Osteoblast (primary cell): ENCODE measurements around the gene KRT81. TPM values are rescaled to one million over a fixed set of nuclear protein-coding genes. Genes with fewer than 3 reads are reported as not detected.
A peak's percentile ranks its signal among the peaks of the same experiment; 100 is the strongest.

ENCODE experiments used
- DNase-seq: peaks from one replicate; pipeline ENCODE4 v3.0.0; 2011; ENCODE audit warnings: low spot score, mixed read lengths; ENCODE audit not compliant: insufficient read length; ENCODE audit errors: missing footprints
- H2AFZ ChIP-seq: 2 replicates; pipeline ENCODE4 v1.6.0; 2011; ENCODE audit warnings: mild to moderate bottlenecking, low read length
- H3K27ac ChIP-seq: 2 replicates; pipeline ENCODE4 v1.5.1; 2011; ENCODE audit warnings: mild to moderate bottlenecking, low read depth, low read length, moderate library complexity
- H3K27me3 ChIP-seq: 2 replicates; pipeline ENCODE4 v1.6.0; 2012; ENCODE audit warnings: mild to moderate bottlenecking, control low read depth, inconsistent platforms, low read length, moderate library complexity; ENCODE audit not compliant: insufficient read depth
- H3K36me3 ChIP-seq: 2 replicates; pipeline ENCODE4 v1.5.1; 2011; ENCODE audit warnings: mild to moderate bottlenecking, low read length, control low read depth, moderate library complexity; ENCODE audit not compliant: insufficient read depth
- H3K4me1 ChIP-seq: 2 replicates; pipeline ENCODE4 v1.5.1; 2011; ENCODE audit warnings: mild to moderate bottlenecking, low read length, control low read depth, moderate library complexity; ENCODE audit not compliant: insufficient read depth
- H3K4me2 ChIP-seq: 2 replicates; pipeline ENCODE4 v1.6.0; 2011; ENCODE audit warnings: mild to moderate bottlenecking, low read length; ENCODE audit not compliant: insufficient read depth
- H3K4me3 ChIP-seq: fragments of 200-600 bp; sonication (generic); 3 replicates; pipeline ENCODE4 v1.5.1; 2012; ENCODE audit warnings: mild to moderate bottlenecking, low read length, inconsistent platforms; ENCODE audit not compliant: insufficient read depth
- H3K79me2 ChIP-seq: 2 replicates; pipeline ENCODE4 v1.6.0; 2012; ENCODE audit warnings: mild to moderate bottlenecking, low read length, control low read depth, inconsistent platforms; ENCODE audit not compliant: insufficient read depth
- H3K9me3 ChIP-seq: 2 replicates; pipeline ENCODE4 v1.5.1; 2011; ENCODE audit warnings: low read depth, low read length, control low read depth
- H4K20me1 ChIP-seq: 2 replicates; pipeline ENCODE4 v1.6.0; 2012; ENCODE audit warnings: mild to moderate bottlenecking, low read length, control low read depth; ENCODE audit not compliant: insufficient read depth
- CTCF ChIP-seq: IDR thresholded peaks from 2 replicates; pipeline ENCODE4 v1.5.1; 2011; ENCODE audit warnings: mild to moderate bottlenecking, low read depth, low read length, moderate library complexity; ENCODE audit errors: extremely low read depth
- total RNA-seq: library from RNA; depleted of rRNA; stranded (reverse); fragments of >200 nt; gene quantifications from 2 replicates; pipeline ENCODE4 v1.2.3, GENCODE V29; 2012

KRT81 gene
- total RNA-seq, 1 donor: not detected

- Histone ChIP-seq H3K36me3 (no peaks in the 10 kb centered on the region), H3K27me3 (peaks cover 30% of the 10 kb centered on the region), H3K4me3 (no peak overlapping the region), H3K9me3 (no peaks in the 10 kb centered on the region), H3K27ac (no peak overlapping the region), H3K4me1 (peaks cover 7% of the 10 kb centered on the region), H2AFZ (no peak overlapping the region), H3K4me2 (no peak overlapping the region), H3K79me2 (no peaks in the 10 kb centered on the region), H4K20me1 (no peaks in the 10 kb centered on the region)
- TF ChIP-seq CTCF: no peak
- peak; percentile 74 for DNase-seq
Measured at GRCh38 chr12:52254180-52254964, 37.0 kb downstream of the KRT81 start.

DNA sequence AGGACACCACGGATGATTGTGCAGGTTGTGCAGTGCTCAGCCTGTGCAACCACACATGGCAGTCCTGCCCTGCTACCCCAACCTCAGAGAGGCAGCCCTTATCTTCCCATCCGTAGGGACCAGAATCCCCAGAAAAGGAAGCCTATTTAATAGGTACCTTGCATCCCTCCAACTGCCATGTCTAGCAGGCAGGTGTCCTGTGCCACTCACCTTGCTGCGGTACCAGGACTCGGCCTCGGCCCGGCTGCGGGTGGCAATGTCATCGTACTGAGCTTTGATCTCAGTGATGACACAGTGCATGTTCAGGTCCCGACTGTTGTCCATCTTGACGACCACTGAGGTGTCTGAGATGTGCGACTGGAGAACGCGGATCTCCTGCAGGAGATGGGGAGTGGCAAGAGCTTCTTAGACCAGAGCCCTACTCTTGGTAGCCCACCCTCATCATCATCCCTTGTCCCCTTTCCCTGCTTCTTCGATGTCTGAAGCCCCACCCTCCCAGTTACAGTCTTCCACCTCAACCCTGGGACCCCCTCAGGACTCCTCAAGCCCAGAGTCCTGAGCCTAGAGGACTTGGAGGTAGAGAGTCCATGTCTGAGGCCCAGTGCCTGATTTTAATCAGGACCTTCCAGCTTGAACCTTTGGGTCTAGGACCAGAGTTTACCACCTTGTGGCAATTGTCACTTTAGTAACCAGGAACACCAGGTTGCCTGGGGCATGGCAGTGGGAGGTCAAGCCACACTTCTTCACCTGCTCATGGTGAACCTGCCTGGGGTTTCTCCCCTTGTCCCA lies 37.7 kb downstream of the KRT81 start:
- no peak overlapping the region for H2AFZ ChIP-seq
- H3K27ac ChIP-seq: no peak overlapping the region
- H3K79me2 ChIP-seq: no peaks in the 10 kb centered on the region
- H3K4me3 ChIP-seq: no peak overlapping the region
- peaks cover 29% of the 10 kb centered on the region for H3K27me3 ChIP-seq
- H4K20me1 ChIP-seq: no peaks in the 10 kb centered on the region
- no peak for DNase-seq
- H3K4me2 ChIP-seq: no peak overlapping the region
- H3K4me1 ChIP-seq: peaks cover 12% of the 10 kb centered on the region
- H3K9me3 ChIP-seq: no peaks in the 10 kb centered on the region
- no peaks in the 10 kb centered on the region for H3K36me3 ChIP-seq
- TF ChIP-seq CTCF: no peak

- no peak overlapping the region for H3K4me3 ChIP-seq
- no peak overlapping the region for H2AFZ ChIP-seq
- H3K27me3 ChIP-seq: peaks cover 22% of the 10 kb centered on the region
- no peaks in the 10 kb centered on the region for H4K20me1 ChIP-seq
- H3K9me3 ChIP-seq: no peaks in the 10 kb centered on the region
- H3K27ac ChIP-seq: no peak overlapping the region
- H3K4me1 ChIP-seq: peaks cover 12% of the 10 kb centered on the region
- peak; percentile 52 for DNase-seq
- no peak overlapping the region for H3K4me2 ChIP-seq
- no peaks in the 10 kb centered on the region for H3K36me3 ChIP-seq
- no peak for TF ChIP-seq CTCF
- H3K79me2 ChIP-seq: no peaks in the 10 kb centered on the region
Measured at GRCh38 chr12:52252728-52253343, 38.5 kb downstream of the KRT81 start.
